Loucy (cell line): ENCODE results near the gene GLIPR1.

Source experiments
- H2AFZ ChIP-seq: fragments of 200-600 bp; sonication (generic); 2 replicates; pipeline ENCODE4 v1.6.0; 2016; ENCODE audit warnings: antibody characterized with exemption, mild to moderate bottlenecking, low read length, moderate library complexity
- H3F3A ChIP-seq: fragments of 200-600 bp; 2 replicates; pipeline ENCODE4 v1.6.0; 2016; ENCODE audit warnings: antibody characterized with exemption, low read depth, mild to moderate bottlenecking
- H3K27me3 ChIP-seq: fragments of 200-600 bp; sonication (generic); 2 replicates; pipeline ENCODE4 v1.6.1; 2014; ENCODE audit warnings: low read length, mild to moderate bottlenecking; ENCODE audit not compliant: insufficient read depth, poor library complexity, severe bottlenecking
- H3K36me3 ChIP-seq: fragments of 200-600 bp; sonication (generic); 2 replicates; pipeline ENCODE4 v1.6.1; 2016; ENCODE audit warnings: low read length; ENCODE audit not compliant: insufficient read depth
- H3K4me1 ChIP-seq: fragments of 200-600 bp; sonication (generic); 2 replicates; pipeline ENCODE4 v1.5.1; 2014; ENCODE audit warnings: low read length, mild to moderate bottlenecking; ENCODE audit not compliant: insufficient read depth, poor library complexity, severe bottlenecking
- H3K4me2 ChIP-seq: fragments of 200-600 bp; sonication (generic); 2 replicates; pipeline ENCODE4 v1.6.0; 2014; ENCODE audit warnings: antibody characterized with exemption, low read length, low read depth, mild to moderate bottlenecking; ENCODE audit not compliant: poor library complexity, severe bottlenecking
- H3K4me3 ChIP-seq: fragments of 200-600 bp; sonication (generic); 2 replicates; pipeline ENCODE4 v1.5.1; 2014; ENCODE audit warnings: low read length, mild to moderate bottlenecking, mixed read lengths; ENCODE audit not compliant: poor library complexity, severe bottlenecking
- H3K79me2 ChIP-seq: fragments of 200-600 bp; sonication (generic); 2 replicates; pipeline ENCODE4 v1.6.1; 2014; ENCODE audit warnings: low read length; ENCODE audit not compliant: insufficient read depth
- H3K9ac ChIP-seq: fragments of 200-600 bp; sonication (generic); 2 replicates; pipeline ENCODE4 v1.6.0; 2014; ENCODE audit warnings: mild to moderate bottlenecking, low read depth, low read length, moderate library complexity; ENCODE audit not compliant: poor library complexity, severe bottlenecking
- H3K9me2 ChIP-seq: fragments of 200-600 bp; sonication (generic); replicated peaks from 2 replicates; pipeline ENCODE4 v1.6.1; 2016; ENCODE audit warnings: low read depth, low read length, mixed read lengths
- H3K9me3 ChIP-seq: fragments of 200-600 bp; sonication (generic); 2 replicates; pipeline ENCODE4 v1.6.1; 2014; ENCODE audit warnings: mild to moderate bottlenecking, antibody characterized with exemption, low read length, low read depth; ENCODE audit not compliant: insufficient read depth
- H4K20me1 ChIP-seq: fragments of 200-600 bp; sonication (generic); 2 replicates; pipeline ENCODE4 v1.6.0; 2014; ENCODE audit warnings: antibody characterized with exemption, low read length, mild to moderate bottlenecking; ENCODE audit not compliant: insufficient read depth, poor library complexity, severe bottlenecking
- CTCF ChIP-seq: fragments of 200-600 bp; sonication (generic); conservative IDR thresholded peaks from 2 replicates; pipeline ENCODE4 v1.5.1; 2014; ENCODE audit warnings: mild to moderate bottlenecking, antibody characterized with exemption, low read length
- EZH2phosphoT487 ChIP-seq: fragments of 200-600 bp; IDR thresholded peaks from 2 replicates; pipeline ENCODE4 v1.6.1; 2018; ENCODE audit warnings: antibody characterized with exemption, mild to moderate bottlenecking, moderate library complexity, borderline replicate concordance

GLIPR1 gene

GRCh38 chr12:75526655-75527511 lies 46.3 kb downstream of the GLIPR1 start:
- no peak overlapping the region for H3K4me2 ChIP-seq
- H3K9ac ChIP-seq = no peak overlapping the region
- no peaks in the 10 kb centered on the region for H3K27me3 ChIP-seq

DNA sequence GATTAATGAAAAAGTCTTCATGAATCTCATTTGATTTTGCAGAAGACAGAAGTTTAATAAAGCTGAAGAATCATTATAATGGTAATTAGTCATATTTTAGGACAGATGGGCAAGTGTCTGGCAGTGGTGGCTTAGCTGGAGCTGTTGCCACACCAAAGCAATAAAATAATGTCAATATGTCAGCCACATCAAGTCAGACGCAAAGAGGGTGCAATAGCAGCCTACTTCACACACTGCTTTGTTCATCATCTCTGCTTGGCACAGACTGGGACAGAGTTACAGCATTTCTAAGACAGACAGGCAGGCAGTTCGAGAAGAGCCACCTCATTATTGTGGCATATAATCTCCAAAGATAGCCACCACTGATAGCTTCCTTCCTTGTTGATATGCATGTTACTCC lies 47.7 kb downstream of the GLIPR1 start:
- H3K4me3 ChIP-seq = no peak overlapping the region
- H3K9ac ChIP-seq = no peak overlapping the region
- no peaks in the 10 kb centered on the region for H3K27me3 ChIP-seq
- H3F3A ChIP-seq = no peaks in the 10 kb centered on the region
- H3K9me3 ChIP-seq = no peaks in the 10 kb centered on the region
- H3K9me2 ChIP-seq = no peaks in the 10 kb centered on the region
- no peaks in the 10 kb centered on the region for H3K36me3 ChIP-seq
- H3K4me1 ChIP-seq = no peaks in the 10 kb centered on the region
- H2AFZ ChIP-seq = no peak overlapping the region
- no peaks in the 10 kb centered on the region for H4K20me1 ChIP-seq
- H3K79me2 ChIP-seq = no peaks in the 10 kb centered on the region
- no peak for TF ChIP-seq EZH2phosphoT487
- no peak overlapping the region for H3K4me2 ChIP-seq

More at GRCh38 chr12:75526655-75527511, 46.3 kb downstream of the GLIPR1 start:
- H3K9me3 ChIP-seq = no peaks in the 10 kb centered on the region
- no peaks in the 10 kb centered on the region for H3K4me1 ChIP-seq
- no peaks in the 10 kb centered on the region for H4K20me1 ChIP-seq
- no peaks in the 10 kb centered on the region for H3K9me2 ChIP-seq
- peak overlapping the region; percentile 41; the same call in 1 of the 2 replicates for H2AFZ ChIP-seq
- no peaks in the 10 kb centered on the region for H3K79me2 ChIP-seq
- TF ChIP-seq CTCF = peak; percentile 89
- TF ChIP-seq EZH2phosphoT487 = no peak
- H3K36me3 ChIP-seq = no peaks in the 10 kb centered on the region
- no peak overlapping the region for H3K4me3 ChIP-seq
- H3F3A ChIP-seq = no peaks in the 10 kb centered on the region

DNA sequence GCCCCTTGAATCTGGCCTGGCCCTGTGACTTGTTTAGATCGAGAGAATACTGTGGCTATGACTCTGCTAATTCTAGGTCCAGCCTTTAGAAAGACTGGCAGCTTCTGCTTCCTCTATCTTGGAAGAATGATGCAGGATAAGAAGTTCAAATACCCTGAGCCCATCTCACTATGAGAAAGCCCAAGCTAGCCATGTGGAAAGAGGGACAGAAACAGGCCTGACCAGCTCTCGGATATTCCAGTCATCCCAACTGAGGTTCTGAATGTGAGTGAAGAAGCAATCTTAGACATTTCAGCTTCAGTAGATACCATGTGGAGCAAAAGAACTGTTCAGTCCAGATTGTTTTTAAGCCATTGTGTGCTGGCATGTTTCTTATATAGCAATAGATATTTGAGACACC lies 48.1 kb downstream of the GLIPR1 start:
- Histone ChIP-seq H3F3A (no peaks in the 10 kb centered on the region), H3K4me3 (no peak overlapping the region), H4K20me1 (no peaks in the 10 kb centered on the region), H3K4me2 (no peak overlapping the region), H2AFZ (no peak overlapping the region), H3K79me2 (no peaks in the 10 kb centered on the region), H3K9me3 (no peaks in the 10 kb centered on the region), H3K9me2 (no peaks in the 10 kb centered on the region), H3K36me3 (no peaks in the 10 kb centered on the region), H3K27me3 (no peaks in the 10 kb centered on the region), H3K4me1 (no peaks in the 10 kb centered on the region), H3K9ac (no peak overlapping the region)
- TF ChIP-seq CTCF = no peak
- TF ChIP-seq EZH2phosphoT487 = no peak
